Aorta (tissue), 5 donors: ENCODE data around the gene SLC44A1. TPM values are rescaled to one million over a fixed set of nuclear protein-coding genes. Genes with fewer than 3 reads are reported as not detected.

Experiments
- ATAC-seq: fragments of 200-7000 bp; cut with Tn5 transposase; one replicate; pipeline ENCODE4 v1.9.1; 2022; ENCODE audit warnings: moderate library complexity; ENCODE audit not compliant: low FRiP score
- DNase-seq, 2 donors: peaks; one replicate each; pipeline ENCODE4 v3.0.0-alpha.2; 2020
- H3K27ac ChIP-seq, 2 donors: one replicate each; pipeline ENCODE4 v1.5.1; 2013; ENCODE audit warnings: low read length in 2 of 2, mild to moderate bottlenecking in 2 of 2, moderate library complexity in 2 of 2, control low read depth in 1 of 2, inconsistent platforms in 1 of 2, low read depth in 1 of 2
- H3K27me3 ChIP-seq, 2 donors: one replicate each; pipeline ENCODE4 v1.6.1; 2013; ENCODE audit warnings: control low read depth in 1 of 2, low read length in 1 of 2, mild to moderate bottlenecking in 1 of 2, moderate library complexity in 1 of 2; ENCODE audit not compliant: insufficient read depth in 2 of 2, control insufficient read depth in 1 of 2
- H3K36me3 ChIP-seq, 2 donors: one replicate each; pipeline ENCODE4 v1.6.1; 2013; ENCODE audit warnings: control low read depth in 1 of 2, low read length in 1 of 2, mild to moderate bottlenecking in 1 of 2; ENCODE audit not compliant: insufficient read depth in 2 of 2, control insufficient read depth in 1 of 2
- H3K4me1 ChIP-seq, 2 donors: one replicate each; pipeline ENCODE4 v1.6.1; 2013; ENCODE audit warnings: low read length in 2 of 2, control low read depth in 1 of 2, mild to moderate bottlenecking in 1 of 2, moderate library complexity in 1 of 2; ENCODE audit not compliant: insufficient read depth in 2 of 2, control insufficient read depth in 1 of 2
- H3K4me3 ChIP-seq, 2 donors: one replicate each; pipeline ENCODE4 v1.5.1; 2013; ENCODE audit warnings: low read length in 2 of 2, control low read depth in 1 of 2, mild to moderate bottlenecking in 1 of 2
- H3K9me3 ChIP-seq: one replicate; pipeline ENCODE4 v1.6.1; 2013; ENCODE audit warnings: mild to moderate bottlenecking, low read length; ENCODE audit not compliant: control insufficient read depth
- WGBS, 2 donors: extraction: QIAGEN DNeasy Blood & Tissue Kit; methylation state at CpG; one replicate each; pipeline ENCODE4 v1.1.7; 2013; 5-methylcytosine and 5-hydroxymethylcytosine counted together
- intact Hi-C, 2 donors: fragments of 100-400 bp; cut with DNase I; formaldehyde crosslinking; loops; one replicate each; pipeline versions ENCODE4 v1.14.2 to v1.15.0; 2022
- polyA plus RNA-seq, 2 donors: library from polyadenylated mRNA; stranded (reverse); fragments of 200-250 nt; gene quantifications; one replicate each; pipeline ENCODE4 v1.2.3, GENCODE V29; 2013
- total RNA-seq, 2 donors: library from RNA; stranded (reverse); fragmentation: NEBNext Ultra II Directional; extraction: Animal tissue kit (Norgen Biotek cat#: 25700); gene quantifications; one replicate each; pipeline ENCODE4 v1.2.1, GENCODE V29; 2021
- donor health status: healthy with polysubstance abuse.
- donor health status: Bipolar disorder and iron deficiency.
- donor health status: DM: no; HTN: no; CAD: no.
- donor health status: DM: no; HTN: no; CAD: no.
- donor health status: DM: yes; HTN: yes; CAD: no.

The SLC44A1 gene
- total and polyA plus RNA-seq, 4 donors, result 11.4 to 46.6 (median 30.4) TPM

DNA sequence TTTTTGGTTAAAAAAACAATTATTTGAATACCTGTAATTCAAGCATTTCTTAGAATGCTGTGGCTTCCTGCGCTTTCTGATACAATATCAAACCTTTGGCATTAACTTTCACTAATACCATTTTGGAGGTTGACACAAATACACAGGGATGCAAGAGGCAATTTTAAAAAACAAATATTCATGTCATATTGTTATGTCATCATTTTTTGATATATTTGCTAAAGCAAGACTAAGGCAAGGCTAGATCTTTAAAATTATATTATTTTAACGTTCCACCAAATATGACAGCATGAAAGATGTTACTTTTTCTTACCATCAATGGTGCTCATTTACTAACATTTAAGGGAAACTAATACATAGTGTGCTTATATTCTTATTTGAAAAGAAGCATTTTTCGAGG lies 110.0 kb downstream of the SLC44A1 start:
- H3K27me3 ChIP-seq, result no peaks in the 10 kb centered on the region
- ATAC-seq (no peak), DNase-seq (no peak)
- intact Hi-C loops, result no loop called here
- no peaks in the 10 kb centered on the region for H3K9me3 ChIP-seq
- H3K4me3 ChIP-seq, result no peak overlapping the region
- H3K4me1 ChIP-seq, result no peaks in the 10 kb centered on the region
- H3K36me3 ChIP-seq, result no peaks in the 10 kb centered on the region
- H3K27ac ChIP-seq, result no peak overlapping the region
- WGBS, 2 donors, result 91 to 95% methylated on average over 3 of the region's 3 CpGs

DNA sequence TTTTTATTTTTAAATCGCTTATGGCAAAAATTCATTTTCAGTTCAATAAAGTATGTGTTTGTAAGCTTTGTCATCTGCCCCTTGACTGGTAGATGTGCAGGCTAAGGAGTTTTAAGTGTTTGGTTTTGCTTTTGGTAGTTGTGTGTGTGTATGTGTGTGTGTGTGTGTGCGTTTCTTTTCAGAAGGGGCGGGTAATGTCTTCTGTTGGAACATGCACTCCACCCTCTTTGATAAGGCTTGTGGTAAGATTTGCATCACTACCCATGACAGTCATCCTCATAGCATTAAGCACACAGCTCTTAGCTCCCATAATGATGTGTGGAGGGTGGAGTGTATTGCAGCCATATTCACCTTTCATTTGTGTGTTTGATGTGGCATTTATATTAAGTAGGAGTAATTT lies 111.3 kb downstream of the SLC44A1 start:
- DNase-seq, result no peak
- no peak for ATAC-seq
- 92 to 96% methylated on average over 3 of the region's 3 CpGs for WGBS, 2 donors

DNA sequence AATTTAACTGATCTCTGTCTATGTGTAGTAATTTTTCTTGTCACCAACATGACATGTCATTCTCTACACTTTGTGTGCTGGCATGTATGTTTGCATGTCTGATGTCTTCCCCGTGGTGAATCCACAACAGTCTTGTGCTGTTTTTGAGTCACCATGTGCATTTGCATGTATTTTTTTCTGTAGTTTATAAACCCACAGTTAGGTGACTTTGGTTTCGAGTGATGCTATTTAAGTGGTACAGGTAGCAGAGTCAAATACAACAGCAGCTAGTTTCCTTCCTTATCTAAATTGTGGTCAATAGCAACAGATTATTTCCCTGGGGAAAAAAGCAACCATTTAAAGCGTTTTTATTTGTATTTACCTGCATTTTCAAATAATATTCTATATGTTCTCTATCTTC lies 113.5 kb downstream of the SLC44A1 start:
- no peaks in the 10 kb centered on the region for H3K4me1 ChIP-seq
- WGBS, 2 donors, result 83% methylated on average over 3 of the region's 3 CpGs
- H3K27me3 ChIP-seq, result no peaks in the 10 kb centered on the region
- H3K4me3 ChIP-seq, result no peak overlapping the region
- peaks cover 4 to 7% of the 10 kb centered on the region in 2 donors for H3K36me3 ChIP-seq
- DNase-seq (no peak), ATAC-seq (no peak)
- H3K9me3 ChIP-seq, result no peaks in the 10 kb centered on the region
- no peak overlapping the region for H3K27ac ChIP-seq
- intact Hi-C loops, result no loop called here

More for the DNA sequence above, 111.3 kb downstream of the SLC44A1 start:
- Histone ChIP-seq H3K9me3 (no peaks in the 10 kb centered on the region), H3K27me3 (no peaks in the 10 kb centered on the region), H3K36me3 (peaks cover 0 to 2% of the 10 kb centered on the region in 2 donors), H3K27ac (no peak overlapping the region), H3K4me1 (no peaks in the 10 kb centered on the region), H3K4me3 (no peak overlapping the region)
- intact Hi-C loops, result no loop called here

DNA sequence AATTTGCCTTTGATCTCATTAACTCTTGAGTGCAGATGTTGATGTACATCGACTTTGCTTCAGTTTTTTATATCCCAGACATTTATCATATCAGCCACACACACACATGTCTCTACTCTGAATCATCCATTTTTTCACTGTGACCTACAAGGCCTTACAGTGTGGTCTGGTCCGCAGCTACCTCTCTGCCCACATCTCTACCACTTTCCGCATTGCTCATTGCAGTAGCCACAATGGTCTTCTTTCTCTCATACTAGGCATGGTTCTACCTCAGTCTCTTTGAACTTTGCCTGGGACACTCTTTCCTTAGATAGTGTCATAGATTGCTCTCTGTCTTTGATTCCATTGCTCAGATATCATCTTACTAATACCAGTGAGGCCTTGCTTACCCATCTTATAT lies 115.4 kb downstream of the SLC44A1 start:
- DNase-seq, result no peak
- 93 to 95% methylated on average over 3 of the region's 3 CpGs for WGBS, 2 donors
- intact Hi-C loops, result no loop called here
- Histone ChIP-seq H3K4me3 (no peak overlapping the region), H3K9me3 (no peaks in the 10 kb centered on the region), H3K27ac (no peak overlapping the region), H3K36me3 (peaks cover 4 to 7% of the 10 kb centered on the region in 2 donors), H3K27me3 (no peaks in the 10 kb centered on the region), H3K4me1 (no peaks in the 10 kb centered on the region)
- no peak for ATAC-seq

DNA sequence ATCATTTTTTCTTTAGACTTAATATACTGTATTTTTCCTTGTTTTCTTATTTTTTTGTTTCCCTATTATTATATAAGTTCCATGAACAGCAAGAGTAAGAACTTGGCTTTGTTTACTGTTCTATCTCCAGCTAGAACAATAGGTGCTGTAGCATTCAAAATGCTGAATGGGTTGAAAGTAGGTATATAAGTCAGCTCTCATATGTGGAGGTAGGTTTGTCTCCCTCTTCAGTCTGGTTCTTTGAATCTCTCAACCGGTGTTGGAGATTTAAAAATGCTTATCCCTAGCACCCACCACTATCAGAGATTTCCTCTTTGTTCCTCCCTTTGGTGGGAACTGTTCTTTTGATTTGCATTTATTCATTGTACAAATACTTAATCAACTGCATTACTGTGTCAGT lies 115.9 kb downstream of the SLC44A1 start:
- Histone ChIP-seq H3K4me1 (no peaks in the 10 kb centered on the region), H3K9me3 (no peaks in the 10 kb centered on the region), H3K27ac (no peak overlapping the region), H3K4me3 (no peak overlapping the region), H3K27me3 (no peaks in the 10 kb centered on the region), H3K36me3 (peaks cover 4 to 7% of the 10 kb centered on the region in 2 donors)
- WGBS, 2 donors, result 67 to 72% methylated on average over 1 of the region's 1 CpG
- DNase-seq (no peak), ATAC-seq (no peak)
- intact Hi-C loops, result no loop called here

DNA sequence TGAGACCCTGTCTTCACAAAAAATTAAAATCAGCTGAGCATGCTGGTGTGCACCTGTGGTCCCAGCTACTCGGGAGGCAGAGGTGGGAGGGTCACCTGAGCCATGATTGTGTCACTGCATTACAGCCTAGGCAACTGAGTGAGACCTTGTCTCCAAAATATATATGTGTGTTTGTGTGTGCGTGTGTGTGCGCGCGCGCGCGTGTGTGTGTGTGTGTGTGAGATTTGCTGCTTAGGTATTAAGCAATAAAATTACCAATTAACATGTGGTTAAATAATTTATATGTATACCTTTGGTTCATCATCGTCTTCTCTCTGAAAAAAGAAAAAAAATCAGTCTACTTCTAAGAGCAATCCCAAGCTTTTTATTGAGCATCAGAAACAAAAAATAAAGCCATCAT lies 117.4 kb downstream of the SLC44A1 start:
- Histone ChIP-seq H3K9me3 (no peaks in the 10 kb centered on the region), H3K27me3 (no peaks in the 10 kb centered on the region), H3K27ac (no peak overlapping the region), H3K36me3 (peaks cover 4 to 7% of the 10 kb centered on the region in 2 donors), H3K4me3 (no peak overlapping the region), H3K4me1 (no peaks in the 10 kb centered on the region)
- ATAC-seq, result no peak
- intact Hi-C loops, result no loop called here
- no peak for DNase-seq
- WGBS, 2 donors, result 96 to 98% methylated on average over 9 of the region's 9 CpGs

DNA sequence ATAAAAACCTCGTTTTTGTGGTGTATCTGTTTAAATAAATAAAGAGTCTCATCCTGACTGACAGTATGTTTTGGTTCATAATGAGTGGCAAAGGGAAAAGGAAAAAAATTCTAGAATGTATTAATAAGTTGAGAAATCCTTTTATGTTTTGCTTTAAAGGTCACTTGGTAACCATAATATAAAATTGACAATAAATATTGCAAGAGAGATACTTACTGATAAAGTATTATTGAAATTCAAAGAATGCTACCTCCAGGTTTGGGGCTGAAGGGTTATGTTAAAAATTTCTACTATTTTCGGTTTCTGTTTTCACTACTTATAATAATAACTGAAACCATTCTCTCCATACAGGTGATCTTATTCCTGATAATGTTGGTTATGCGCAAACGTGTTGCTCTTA lies 118.0 kb downstream of the SLC44A1 start:
- ATAC-seq (no peak), DNase-seq (no peak)
- H3K9me3 ChIP-seq, result no peaks in the 10 kb centered on the region
- H3K36me3 ChIP-seq, result peaks cover 5 to 7% of the 10 kb centered on the region in 2 donors
- no peak overlapping the region for H3K4me3 ChIP-seq
- WGBS, 2 donors, result 85% methylated on average over 4 of the region's 4 CpGs
- no peak overlapping the region for H3K27ac ChIP-seq
- intact Hi-C loops, result no loop called here
- H3K4me1 ChIP-seq, result no peaks in the 10 kb centered on the region
- no peaks in the 10 kb centered on the region for H3K27me3 ChIP-seq

DNA sequence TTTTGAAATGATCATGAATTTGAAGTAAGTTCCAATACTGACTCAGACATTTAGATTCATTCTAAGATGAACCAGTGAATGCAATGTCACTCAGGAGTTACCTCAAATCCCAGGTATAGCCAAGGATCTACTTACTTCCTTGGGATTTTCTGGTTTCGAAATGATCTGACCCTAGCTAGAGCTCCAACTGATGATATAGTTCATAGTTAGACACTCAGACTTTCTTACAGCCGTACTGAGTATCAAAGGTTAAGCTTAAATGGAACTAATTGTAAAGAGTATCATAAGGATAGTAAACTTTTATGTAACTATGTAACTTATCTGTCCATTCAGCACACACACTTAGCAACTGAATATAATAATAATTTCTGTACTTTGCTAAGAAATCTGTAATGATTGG lies 119.4 kb downstream of the SLC44A1 start:
- Histone ChIP-seq H3K36me3 (peaks cover 6 to 8% of the 10 kb centered on the region in 2 donors), H3K4me1 (no peaks in the 10 kb centered on the region), H3K27me3 (no peaks in the 10 kb centered on the region), H3K27ac (no peak overlapping the region), H3K9me3 (no peaks in the 10 kb centered on the region), H3K4me3 (no peak overlapping the region)
- intact Hi-C loops, result no loop called here
- 93 to 96% methylated on average over 2 of the region's 2 CpGs for WGBS, 2 donors
- ATAC-seq (no peak), DNase-seq (no peak)

DNA sequence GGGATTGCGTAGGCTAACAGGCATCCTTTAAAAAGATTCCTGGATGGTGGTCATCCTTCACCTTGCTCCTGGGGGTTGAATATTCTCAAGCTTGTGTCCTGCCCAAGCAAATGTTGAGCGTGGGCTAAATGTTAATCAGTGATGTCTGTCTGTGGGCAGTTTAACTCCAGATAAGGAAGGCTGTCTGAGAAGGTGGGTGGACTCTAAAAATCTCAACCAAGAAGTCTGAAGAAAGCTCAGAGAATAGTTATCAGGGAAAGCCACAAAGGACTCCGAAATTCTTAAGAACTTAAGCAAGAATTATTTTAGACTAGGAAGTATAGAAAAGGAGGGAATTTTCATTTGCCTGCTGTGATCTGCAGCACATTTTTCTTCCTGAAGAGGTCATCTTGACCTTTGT lies 125.5 kb downstream of the SLC44A1 start:
- DNase-seq (no peak), ATAC-seq (no peak)
- Histone ChIP-seq H3K36me3 (peaks cover 1 to 2% of the 10 kb centered on the region in 2 donors), H3K4me3 (no peak overlapping the region), H3K27me3 (no peaks in the 10 kb centered on the region), H3K4me1 (no peaks in the 10 kb centered on the region), H3K9me3 (no peaks in the 10 kb centered on the region), H3K27ac (no peak overlapping the region)
- intact Hi-C loops, result no loop called here
- 82 to 85% methylated on average over 3 of the region's 3 CpGs for WGBS, 2 donors
